Activated T-cell treated with anti-CD3 and anti-CD28 coated beads, Interleukin-2, amount 50 U/mL, for 4 hours (primary cell): Measurements from ENCODE around the gene SLMAP. TPM values are rescaled to one million over a fixed set of nuclear protein-coding genes. Genes with fewer than 3 reads are reported as not detected.

Experiments used
- ATAC-seq, 2 donors: fragments of 200-7000 bp; cut with Tn5 transposase; one replicate each; pipeline ENCODE4 v1.10.0; 2021
- DNase-seq: peaks from one replicate; pipeline ENCODE4 v3.0.0-alpha.2; 2020
- H3K27me3 Mint-ChIP-seq: one replicate; pipeline ENCODE4 v1.8.0; 2021; ENCODE audit warnings: low read depth, mixed read lengths
- H3K36me3 Mint-ChIP-seq: one replicate; pipeline ENCODE4 v1.8.0; 2022; ENCODE audit warnings: mixed read lengths; ENCODE audit not compliant: insufficient read depth
- H3K4me1 Mint-ChIP-seq: one replicate; pipeline ENCODE4 v1.8.0; 2021; ENCODE audit warnings: low read depth, mixed read lengths
- H3K4me3 Mint-ChIP-seq: one replicate; pipeline ENCODE4 v1.8.0; 2021; ENCODE audit warnings: mild to moderate bottlenecking, moderate library complexity, mixed read lengths
- H3K9me3 Mint-ChIP-seq: one replicate; pipeline ENCODE4 v1.8.0; 2021; ENCODE audit warnings: mixed read lengths
- total RNA-seq, 3 donors: library from RNA; stranded (reverse); gene quantifications; one replicate each; pipeline ENCODE4 v1.2.1, GENCODE V29; 2021

Gene SLMAP
- total RNA-seq, 3 donors from 2014 or later, result 55.7 to 61.4 (median 56.1) TPM

DNA sequence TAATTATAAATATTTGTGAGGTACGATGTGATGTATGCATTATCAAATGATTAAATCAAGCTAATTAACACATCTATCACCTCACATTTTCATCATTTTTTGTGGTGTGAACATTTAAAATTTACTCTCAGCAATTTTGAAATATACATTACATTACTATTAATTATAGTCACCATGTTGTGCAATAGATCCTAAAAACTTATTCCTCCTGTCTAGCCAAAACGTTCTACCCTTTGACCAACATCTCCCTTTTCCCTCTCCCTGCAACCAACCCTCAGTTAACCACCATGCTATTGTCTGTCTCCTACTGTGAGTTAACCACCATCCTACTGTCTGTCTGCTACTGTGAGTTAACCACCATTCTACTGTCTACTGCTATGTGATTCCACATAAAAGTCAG, 20.7 kb upstream of the SLMAP start:
- no peak overlapping the region for H3K4me3 Mint-ChIP-seq
- no peaks in the 10 kb centered on the region for H3K36me3 Mint-ChIP-seq
- H3K27me3 Mint-ChIP-seq, result no peaks in the 10 kb centered on the region
- H3K9me3 Mint-ChIP-seq, result no peaks in the 10 kb centered on the region
- no peaks in the 10 kb centered on the region for H3K4me1 Mint-ChIP-seq
- no peak for DNase-seq
- ATAC-seq, result no peak

- H3K9me3 Mint-ChIP-seq, result no peaks in the 10 kb centered on the region
- no peak overlapping the region for H3K4me3 Mint-ChIP-seq
- H3K36me3 Mint-ChIP-seq, result no peaks in the 10 kb centered on the region
- ATAC-seq (no peak), DNase-seq (no peak)
- no peaks in the 10 kb centered on the region for H3K4me1 Mint-ChIP-seq
- H3K27me3 Mint-ChIP-seq, result no peaks in the 10 kb centered on the region
These were observed 18.3 kb upstream of the SLMAP start for GRCh38 chr3:57737840-57738239.

DNA sequence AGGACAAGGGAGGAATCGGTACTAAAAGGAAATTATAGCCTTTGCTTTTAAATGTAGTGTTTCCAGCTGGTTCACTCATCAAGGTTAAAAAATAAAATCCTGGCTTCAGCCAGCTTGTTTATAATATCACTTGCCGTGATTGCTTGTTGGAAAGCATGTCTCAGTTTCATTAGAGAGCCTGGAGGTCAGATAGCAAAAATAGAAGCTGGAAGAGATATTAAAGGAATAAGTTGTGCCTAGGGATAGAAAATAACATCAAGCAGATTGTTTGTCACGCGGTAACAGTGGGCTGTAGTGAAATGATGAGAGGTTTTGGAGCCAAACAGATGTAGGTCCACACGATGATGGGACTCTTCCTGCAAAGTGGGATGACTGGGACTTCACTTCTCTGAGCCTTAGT, 17.7 kb upstream of the SLMAP start:
- H3K9me3 Mint-ChIP-seq, result no peaks in the 10 kb centered on the region
- H3K27me3 Mint-ChIP-seq, result no peaks in the 10 kb centered on the region
- ATAC-seq, result no peak
- DNase-seq, result no peak
- no peak overlapping the region for H3K4me3 Mint-ChIP-seq
- H3K36me3 Mint-ChIP-seq, result no peaks in the 10 kb centered on the region
- H3K4me1 Mint-ChIP-seq, result no peaks in the 10 kb centered on the region

DNA sequence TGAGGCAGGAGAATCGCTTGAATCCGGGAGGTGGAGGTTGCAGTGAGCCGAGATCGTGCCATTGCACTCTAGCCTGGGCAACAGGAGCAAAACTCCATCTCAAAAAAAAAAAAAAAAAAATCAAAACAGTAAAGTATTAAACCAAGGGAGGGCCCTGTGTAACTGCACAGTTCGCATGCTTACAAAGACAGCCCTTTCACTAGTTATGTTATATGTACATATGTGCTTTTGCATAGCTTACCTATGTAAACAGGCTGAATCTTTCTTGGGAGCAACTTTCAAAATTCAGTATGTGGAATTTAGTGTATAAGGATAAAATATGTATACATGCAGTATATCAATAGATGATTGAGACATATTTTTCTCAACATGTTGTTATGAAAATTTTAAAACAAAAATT, 16.1 kb upstream of the SLMAP start:
- ATAC-seq (no peak), DNase-seq (no peak)
- H3K36me3 Mint-ChIP-seq, result no peaks in the 10 kb centered on the region
- H3K4me1 Mint-ChIP-seq, result no peaks in the 10 kb centered on the region
- H3K9me3 Mint-ChIP-seq, result no peaks in the 10 kb centered on the region
- H3K27me3 Mint-ChIP-seq, result no peaks in the 10 kb centered on the region
- H3K4me3 Mint-ChIP-seq, result no peak overlapping the region

- Mint-ChIP-seq H3K36me3 (no peaks in the 10 kb centered on the region), H3K4me3 (no peak overlapping the region), H3K4me1 (no peaks in the 10 kb centered on the region), H3K27me3 (no peaks in the 10 kb centered on the region), H3K9me3 (no peaks in the 10 kb centered on the region)
- DNase-seq (no peak), ATAC-seq (no peak)
These were observed 12.6 kb upstream of the SLMAP start for GRCh38 chr3:57743496-57743895.

DNA sequence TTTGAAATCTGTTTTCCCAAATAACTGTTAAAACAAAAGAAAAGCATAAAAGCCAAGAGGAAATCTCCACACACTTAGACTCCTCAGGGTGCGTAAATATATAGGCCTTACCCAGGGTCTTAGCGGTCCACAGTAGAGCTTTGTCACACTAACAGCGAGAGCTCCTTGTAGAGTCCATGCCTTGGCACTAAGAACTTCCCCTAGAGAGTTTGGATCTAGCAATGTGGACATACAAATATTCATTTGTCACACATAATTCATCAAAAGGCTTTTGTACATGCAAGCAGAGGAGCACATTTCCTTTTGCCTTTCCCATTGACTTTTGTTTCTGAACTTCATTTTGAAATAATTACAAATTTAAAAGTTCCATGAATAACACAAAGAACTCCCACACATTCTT, 11.0 kb upstream of the SLMAP start:
- no peak overlapping the region for H3K4me3 Mint-ChIP-seq
- no peaks in the 10 kb centered on the region for H3K4me1 Mint-ChIP-seq
- H3K9me3 Mint-ChIP-seq, result no peaks in the 10 kb centered on the region
- DNase-seq, result no peak
- H3K27me3 Mint-ChIP-seq, result no peaks in the 10 kb centered on the region
- ATAC-seq, result no peak
- no peaks in the 10 kb centered on the region for H3K36me3 Mint-ChIP-seq

GRCh38 chr3:57746156-57747010, 9.7 kb upstream of the SLMAP start:
- no peak overlapping the region for H3K4me3 Mint-ChIP-seq
- H3K4me1 Mint-ChIP-seq, result no peaks in the 10 kb centered on the region
- ATAC-seq (no peak), DNase-seq (no peak)
- H3K36me3 Mint-ChIP-seq, result no peaks in the 10 kb centered on the region
- H3K27me3 Mint-ChIP-seq, result no peaks in the 10 kb centered on the region
- no peaks in the 10 kb centered on the region for H3K9me3 Mint-ChIP-seq

DNA sequence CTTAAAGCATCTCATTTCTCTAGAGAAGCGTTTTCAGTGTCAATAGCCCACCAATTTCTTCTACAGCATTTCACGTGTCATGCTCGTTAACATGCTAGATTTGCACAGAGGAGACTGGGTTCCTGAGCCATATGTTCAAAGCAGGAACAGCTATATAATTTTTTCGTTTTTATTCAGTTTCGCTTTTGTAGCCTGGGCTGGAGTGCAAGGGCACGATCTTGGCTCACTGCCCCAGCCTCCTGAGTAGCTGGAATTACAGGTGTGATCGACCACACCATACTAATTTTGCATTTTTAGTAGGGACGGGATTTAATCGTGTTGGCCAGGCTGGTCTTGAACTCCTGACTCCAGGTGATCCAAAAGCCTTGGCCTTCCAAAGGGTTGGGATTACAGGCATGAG, 6.6 kb upstream of the SLMAP start:
- no peak for DNase-seq
- Mint-ChIP-seq H3K36me3 (no peaks in the 10 kb centered on the region), H3K4me3 (no peak overlapping the region), H3K27me3 (peaks cover 2% of the 10 kb centered on the region), H3K4me1 (peaks cover 1% of the 10 kb centered on the region), H3K9me3 (no peaks in the 10 kb centered on the region)
- no peak for ATAC-seq

DNA sequence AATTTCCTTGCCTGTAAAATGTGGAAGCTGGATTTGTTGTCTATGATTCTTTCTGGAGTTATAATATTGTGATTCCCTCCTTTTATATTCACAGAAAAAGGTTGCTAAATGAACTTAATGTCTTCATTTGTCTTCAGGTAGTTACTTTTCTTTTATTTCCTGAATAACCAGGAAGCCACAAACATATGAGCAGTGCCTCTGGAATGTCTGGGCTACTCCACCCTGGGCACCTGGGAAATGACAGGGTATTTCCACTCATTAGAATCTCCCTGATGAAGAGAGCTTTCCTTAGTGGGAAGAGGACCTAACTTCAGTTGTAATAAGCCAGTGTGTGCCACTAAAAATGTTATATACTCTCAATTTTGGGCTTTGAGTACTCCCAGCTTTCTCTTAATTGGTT, 3.8 kb upstream of the SLMAP start:
- ATAC-seq (no peak), DNase-seq (no peak)
- no peak overlapping the region for H3K4me3 Mint-ChIP-seq
- H3K4me1 Mint-ChIP-seq, result peaks cover 10% of the 10 kb centered on the region
- H3K36me3 Mint-ChIP-seq, result peaks cover 1% of the 10 kb centered on the region
- H3K9me3 Mint-ChIP-seq, result no peaks in the 10 kb centered on the region
- peaks cover 2% of the 10 kb centered on the region for H3K27me3 Mint-ChIP-seq

DNA sequence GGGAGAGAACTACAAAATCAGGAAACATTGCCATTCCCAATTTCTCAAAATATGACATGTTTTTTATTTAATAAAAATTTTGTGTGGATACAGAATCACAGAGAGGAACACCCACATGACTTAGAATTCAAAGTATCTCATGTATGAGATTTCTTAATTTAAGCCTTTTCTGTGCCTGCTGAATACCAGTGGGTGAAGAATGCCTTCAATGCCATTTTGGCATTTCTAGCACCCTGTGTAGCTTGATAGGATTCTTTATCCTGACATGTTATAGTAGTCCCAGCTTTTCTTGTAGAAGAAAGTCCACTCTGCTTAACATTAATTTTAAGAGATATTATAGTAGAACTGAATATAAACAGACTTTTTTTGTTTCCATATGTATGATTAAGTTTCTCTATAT, 3.1 kb upstream of the SLMAP start:
- peaks cover 2% of the 10 kb centered on the region for H3K27me3 Mint-ChIP-seq
- no peaks in the 10 kb centered on the region for H3K9me3 Mint-ChIP-seq
- ATAC-seq (no peak), DNase-seq (no peak)
- peaks cover 18% of the 10 kb centered on the region for H3K4me1 Mint-ChIP-seq
- no peak overlapping the region for H3K4me3 Mint-ChIP-seq
- H3K36me3 Mint-ChIP-seq, result peaks cover 6% of the 10 kb centered on the region

GRCh38 chr3:57755368-57755675, 787 bp upstream of the SLMAP start:
- H3K4me3 Mint-ChIP-seq, result peak overlapping the region; percentile 94
- no peaks in the 10 kb centered on the region for H3K9me3 Mint-ChIP-seq
- H3K4me1 Mint-ChIP-seq, result peaks cover 38% of the 10 kb centered on the region
- H3K27me3 Mint-ChIP-seq, result peaks cover 2% of the 10 kb centered on the region
- peak; percentile 21 to 26 for ATAC-seq
- H3K36me3 Mint-ChIP-seq, result peaks cover 10% of the 10 kb centered on the region
- DNase-seq, result no peak

DNA sequence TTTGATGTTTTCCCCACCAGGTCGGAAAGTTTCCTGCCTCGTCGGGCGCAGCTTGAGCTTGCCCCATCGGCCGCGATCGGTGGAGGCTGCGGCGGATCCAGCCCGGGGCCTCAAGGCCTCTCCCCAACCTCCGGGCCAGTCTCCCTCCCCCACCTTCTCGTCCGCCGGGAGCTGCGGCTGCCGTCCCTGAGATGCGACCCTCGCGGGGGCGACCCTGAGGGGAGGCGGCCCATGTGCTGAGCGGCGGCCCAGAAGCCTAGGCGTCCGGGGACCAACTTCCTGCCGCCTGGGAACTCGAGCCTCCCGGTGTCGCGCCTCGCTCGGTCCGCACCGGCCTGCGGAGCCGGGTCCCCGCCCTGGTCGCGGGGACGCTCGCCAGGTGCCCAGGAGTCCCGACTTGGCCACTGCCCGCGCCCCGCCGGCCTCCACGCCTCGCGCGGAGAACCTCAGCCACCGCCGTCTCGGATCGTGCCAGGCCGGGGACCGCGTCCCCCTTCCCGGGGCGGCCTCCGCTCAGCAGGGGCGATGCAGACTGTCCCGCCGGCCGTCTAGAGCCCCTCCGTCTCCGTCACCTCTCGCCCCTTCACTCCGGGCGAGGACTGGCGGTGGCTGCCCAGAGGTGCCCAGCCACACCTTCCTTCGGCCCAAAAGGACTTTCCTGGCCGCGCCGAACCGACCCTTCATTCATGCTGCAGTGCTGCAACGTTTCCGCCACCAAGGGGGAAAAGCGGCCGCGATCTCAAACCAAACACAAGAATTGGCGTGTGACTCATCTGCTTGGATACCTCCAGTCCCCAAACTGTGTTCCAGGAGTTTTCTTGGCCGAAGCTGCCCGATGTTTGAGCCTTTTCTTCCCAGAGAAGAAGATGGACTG, 656 bp downstream of the SLMAP start:
- Mint-ChIP-seq H3K4me1 (peaks cover 43% of the 10 kb centered on the region), H3K9me3 (no peaks in the 10 kb centered on the region), H3K27me3 (peaks cover 2% of the 10 kb centered on the region), H3K36me3 (peaks cover 10% of the 10 kb centered on the region), H3K4me3 (peak overlapping the region; percentile 97)
- ATAC-seq (peak; percentile 29 to 36), DNase-seq (peak; percentile 12)

- peaks cover 13% of the 10 kb centered on the region for H3K36me3 Mint-ChIP-seq
- H3K27me3 Mint-ChIP-seq, result peaks cover under 1% of the 10 kb centered on the region
- H3K4me1 Mint-ChIP-seq, result peaks cover 46% of the 10 kb centered on the region
These were observed 1.7 kb downstream of the SLMAP start for GRCh38 chr3:57757642-57758297.

DNA sequence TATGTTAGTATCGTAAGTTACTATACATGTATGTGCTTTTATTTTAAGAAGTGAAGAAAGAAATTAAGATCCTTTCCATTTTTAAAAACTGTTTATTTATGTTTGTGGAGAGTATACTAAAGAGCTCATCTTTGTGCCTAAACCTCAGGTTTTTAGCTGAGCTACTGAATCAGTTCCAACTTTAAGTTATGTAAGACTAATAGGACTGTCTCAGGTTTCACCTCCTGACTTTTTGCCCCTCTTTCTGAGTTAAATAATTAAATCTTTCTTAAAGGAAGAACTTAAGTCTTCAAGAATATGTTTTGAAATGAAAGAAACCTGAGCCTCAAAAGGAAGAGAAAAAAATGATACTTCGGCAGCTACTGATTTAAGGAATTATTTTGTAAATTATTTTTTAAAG, 2.6 kb downstream of the SLMAP start:
- H3K4me3 Mint-ChIP-seq, result peak overlapping the region; percentile 97
- H3K9me3 Mint-ChIP-seq, result no peaks in the 10 kb centered on the region
- H3K36me3 Mint-ChIP-seq, result peaks cover 17% of the 10 kb centered on the region
- peaks cover 52% of the 10 kb centered on the region for H3K4me1 Mint-ChIP-seq
- ATAC-seq (no peak), DNase-seq (no peak)
- H3K27me3 Mint-ChIP-seq, result no peaks in the 10 kb centered on the region

More at GRCh38 chr3:57757642-57758297, 1.7 kb downstream of the SLMAP start:
- H3K9me3 Mint-ChIP-seq, result no peaks in the 10 kb centered on the region
- no peak for DNase-seq
- ATAC-seq, result no peak
- H3K4me3 Mint-ChIP-seq, result peak overlapping the region; percentile 97
